Measurements from ENCODE around the gene ZNRF3. TPM values are rescaled to one million over a fixed set of nuclear protein-coding genes. Genes with fewer than 3 reads are reported as not detected.
"Not testable (repeated sequence)": the region's sequence is repeated elsewhere in the genome, so short reads cannot be mapped to it uniquely, and the experiment has no call there.

Gene ZNRF3
- polyA plus RNA-seq, 1 experiment, result 1.1 TPM

GRCh38 chr22:28905256-28905832, 22.0 kb downstream of the ZNRF3 start:
- ChIA-PET POLR2A (no interaction called here), CTCF (interaction anchor here (0.9 to 1.6 kb wide), 5 partner anchors 13 to 135 kb away, joined by 3 to 4 read pairs (median 3); no protein-coding TSS in a partner anchor)
- no peak for DNase-seq (ENCODE audit: low read depth)
- TF ChIP-seq CTCF (IDR thresholded peaks at IDR 0.05; ENCODE audit: insufficient read depth, low read depth, low read length), result no peak
- Histone ChIP-seq H3K4me3 (ENCODE audit: low read depth, low read length) (no peak overlapping the region), H3K36me3 (ENCODE audit: control insufficient read depth, insufficient read depth, low read length) (no peaks in the 10 kb centered on the region), H3K27me3 (ENCODE audit: control insufficient read depth, insufficient read depth, low read length) (no peaks in the 10 kb centered on the region)

GRCh38 chr22:28906312-28906711, 22.9 kb downstream of the ZNRF3 start:
- CTCF ChIA-PET, result interaction anchor here (0.9 to 1.6 kb wide), 4 partner anchors 12 to 135 kb away, joined by 3 to 4 read pairs (median 3); no protein-coding TSS in a partner anchor
- DNase-seq (ENCODE audit: low read depth), result no peak
- no peak for TF ChIP-seq CTCF (IDR thresholded peaks at IDR 0.05; ENCODE audit: insufficient read depth, low read depth, low read length)
- no peaks in the 10 kb centered on the region for H3K36me3 ChIP-seq (ENCODE audit: control insufficient read depth, insufficient read depth, low read length)
- POLR2A ChIA-PET, result no interaction called here
- no peak overlapping the region for H3K4me3 ChIP-seq (ENCODE audit: low read depth, low read length)
- no peaks in the 10 kb centered on the region for H3K27me3 ChIP-seq (ENCODE audit: control insufficient read depth, insufficient read depth, low read length)

GRCh38 chr22:28907311-28908008, 24.1 kb downstream of the ZNRF3 start:
- no peak for TF ChIP-seq CTCF (IDR thresholded peaks at IDR 0.05; ENCODE audit: insufficient read depth, low read depth, low read length)
- no peak overlapping the region for H3K4me3 ChIP-seq (ENCODE audit: low read depth, low read length)
- H3K36me3 ChIP-seq (ENCODE audit: control insufficient read depth, insufficient read depth, low read length), result no peaks in the 10 kb centered on the region
- DNase-seq (ENCODE audit: low read depth), result no peak
- POLR2A ChIA-PET, result interaction anchor here (0.7 kb wide), 1 partner anchor 176 kb away, joined by 8 read pairs; no protein-coding TSS in a partner anchor
- no peaks in the 10 kb centered on the region for H3K27me3 ChIP-seq (ENCODE audit: control insufficient read depth, insufficient read depth, low read length)
- CTCF ChIA-PET, result interaction anchor here (1.6 to 1.8 kb wide), 2 partner anchors 10 to 19 kb away, joined by 4 to 6 read pairs; no protein-coding TSS in a partner anchor

GRCh38 chr22:28908810-28909209, 25.4 kb downstream of the ZNRF3 start:
- H3K27me3 ChIP-seq (ENCODE audit: control insufficient read depth, insufficient read depth, low read length); POLR2A ChIA-PET: not testable (repeated sequence)
- CTCF ChIA-PET, result interaction anchor here (0.9 to 1.8 kb wide), 2 partner anchors 12 to 16 kb away, joined by 3 to 6 read pairs; no protein-coding TSS in a partner anchor

GRCh38 chr22:28909375-28909774, 26.0 kb downstream of the ZNRF3 start:
- Histone ChIP-seq H3K36me3 (ENCODE audit: control insufficient read depth, insufficient read depth, low read length) (no peaks in the 10 kb centered on the region), H3K4me3 (ENCODE audit: low read depth, low read length) (no peak overlapping the region), H3K27me3 (ENCODE audit: control insufficient read depth, insufficient read depth, low read length) (no peaks in the 10 kb centered on the region)
- ChIA-PET CTCF (interaction anchor here (0.9 kb wide), 1 partner anchor 16 kb away, joined by 3 read pairs; no protein-coding TSS in a partner anchor), POLR2A (interaction anchor here (0.5 kb wide), 1 partner anchor 26 kb away, joined by 13 read pairs; the partner anchor contains the start of gene ZNRF3)
- no peak for TF ChIP-seq CTCF (IDR thresholded peaks at IDR 0.05; ENCODE audit: insufficient read depth, low read depth, low read length)
- DNase-seq (ENCODE audit: low read depth), result no peak

More at GRCh38 chr22:28908810-28909209, 25.4 kb downstream of the ZNRF3 start:
- DNase-seq (ENCODE audit: low read depth); H3K36me3 ChIP-seq (ENCODE audit: control insufficient read depth, insufficient read depth, low read length); H3K4me3 ChIP-seq (ENCODE audit: low read depth, low read length): not testable (repeated sequence)

Data from BJ (cell line).